IPS-18c (cell line): ENCODE data around the gene MICAL2.

Experiments used
- H3K4me3 ChIP-seq: 2 replicates; pipeline ENCODE4 v1.7.0; 2013; ENCODE audit warnings: low read depth, mild to moderate bottlenecking, low read length, moderate library complexity; ENCODE audit not compliant: insufficient read depth
- H3K9me3 ChIP-seq: one replicate; pipeline ENCODE4 v1.6.1; 2013; ENCODE audit warnings: mild to moderate bottlenecking, low read length, moderate library complexity; ENCODE audit not compliant: control insufficient read depth, insufficient read depth

The MICAL2 gene

GRCh38 chr11:12212174-12212820, 101.9 kb downstream of the MICAL2 start:
- no peak overlapping the region for H3K4me3 ChIP-seq

DNA sequence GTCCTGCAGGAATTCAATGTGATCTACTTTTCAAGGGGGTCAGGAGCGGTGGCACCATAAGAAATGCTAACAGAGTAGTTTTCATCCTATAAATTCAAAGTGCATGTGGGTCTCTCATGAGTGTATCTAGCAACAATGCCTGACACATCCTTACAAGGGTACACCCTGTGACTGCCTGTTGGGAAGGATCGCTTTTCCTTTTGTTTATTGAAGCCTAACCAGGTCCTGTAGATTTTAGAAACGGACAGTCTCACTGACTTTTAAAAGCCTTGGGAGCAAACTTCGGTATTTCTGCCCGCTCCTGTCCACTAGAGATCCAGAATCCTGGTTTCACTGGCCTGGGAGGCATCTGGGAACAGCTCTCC, 102.4 kb downstream of the MICAL2 start:
- Histone ChIP-seq H3K9me3 (no peaks in the 10 kb centered on the region), H3K4me3 (no peak overlapping the region)

More at GRCh38 chr11:12212174-12212820, 101.9 kb downstream of the MICAL2 start:
- no peaks in the 10 kb centered on the region for H3K9me3 ChIP-seq

GRCh38 chr11:12213883-12214282, 103.5 kb downstream of the MICAL2 start:
- Histone ChIP-seq H3K9me3 (no peaks in the 10 kb centered on the region), H3K4me3 (no peak overlapping the region)

GRCh38 chr11:12214751-12215150, 104.4 kb downstream of the MICAL2 start:
- H3K4me3 ChIP-seq, result no peak overlapping the region
- H3K9me3 ChIP-seq, result no peaks in the 10 kb centered on the region

DNA sequence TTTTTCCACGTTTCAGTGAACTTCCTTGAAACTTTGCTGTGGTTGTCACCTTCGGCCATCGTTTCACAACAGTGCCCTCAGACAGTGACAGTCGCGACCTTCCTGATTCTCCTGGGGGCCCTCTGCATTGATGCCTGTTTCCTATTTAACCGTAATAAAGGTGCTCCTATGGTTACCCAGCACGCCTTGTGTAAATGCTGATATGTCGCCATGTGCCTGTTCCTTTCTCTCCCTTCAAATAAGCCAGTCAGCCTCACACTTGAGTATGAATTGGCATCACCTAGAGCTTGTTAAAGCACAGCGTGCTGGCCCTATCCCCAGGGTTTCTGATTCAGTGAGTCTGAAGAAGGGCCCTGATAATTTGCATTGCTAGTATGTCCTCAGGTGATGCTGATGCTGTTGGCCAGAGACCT, 104.8 kb downstream of the MICAL2 start:
- Histone ChIP-seq H3K4me3 (no peak overlapping the region), H3K9me3 (no peaks in the 10 kb centered on the region)

- H3K9me3 ChIP-seq, result no peaks in the 10 kb centered on the region
- H3K4me3 ChIP-seq, result no peak overlapping the region
These were observed 105.7 kb downstream of the MICAL2 start for GRCh38 chr11:12216041-12216451.

DNA sequence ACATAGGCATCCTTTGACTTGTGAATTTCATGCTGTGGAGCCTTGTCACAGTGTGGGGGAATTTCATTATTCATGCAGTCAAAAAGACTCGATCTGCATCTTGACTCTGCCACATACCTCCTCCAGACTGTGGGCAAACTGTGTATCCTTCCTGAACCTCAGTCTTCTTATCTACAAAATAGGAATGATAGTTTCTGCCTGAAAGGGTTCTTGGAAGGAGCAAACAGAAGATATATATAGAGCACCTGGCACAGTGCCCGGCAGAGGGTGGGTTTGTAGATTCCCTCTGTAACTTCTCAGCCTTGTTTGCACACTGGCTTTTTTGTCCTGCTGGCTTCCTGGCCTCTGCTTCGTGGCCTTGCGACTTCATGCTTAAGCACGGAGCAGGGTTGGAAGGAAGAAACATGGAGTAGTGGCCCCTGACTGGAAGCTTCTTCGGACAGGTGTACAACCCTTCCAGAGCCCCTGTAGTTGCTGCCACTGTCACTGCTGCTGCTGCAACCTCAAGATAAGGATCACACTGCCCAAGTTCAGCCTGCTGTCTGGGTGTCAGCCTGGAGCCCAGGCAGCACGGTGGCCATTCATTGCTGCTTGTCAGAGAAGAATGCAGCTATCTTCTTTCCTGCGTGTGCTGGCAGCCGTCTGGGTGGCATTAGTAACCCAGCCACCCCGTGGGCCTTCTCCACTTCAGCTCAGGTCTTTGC, 106.4 kb downstream of the MICAL2 start:
- Histone ChIP-seq H3K4me3 (no peak overlapping the region), H3K9me3 (no peaks in the 10 kb centered on the region)

- Histone ChIP-seq H3K4me3 (no peak overlapping the region), H3K9me3 (no peaks in the 10 kb centered on the region)
These were observed 107.5 kb downstream of the MICAL2 start for GRCh38 chr11:12217879-12218278.

- Histone ChIP-seq H3K9me3 (no peaks in the 10 kb centered on the region), H3K4me3 (no peak overlapping the region)
These were observed 108.5 kb downstream of the MICAL2 start for GRCh38 chr11:12218909-12219308.

- Histone ChIP-seq H3K4me3 (no peak overlapping the region), H3K9me3 (no peaks in the 10 kb centered on the region)
These were observed 109.4 kb downstream of the MICAL2 start for GRCh38 chr11:12219757-12220156.

- H3K9me3 ChIP-seq, result no peaks in the 10 kb centered on the region
These were observed 109.9 kb downstream of the MICAL2 start for GRCh38 chr11:12220305-12220704.

DNA sequence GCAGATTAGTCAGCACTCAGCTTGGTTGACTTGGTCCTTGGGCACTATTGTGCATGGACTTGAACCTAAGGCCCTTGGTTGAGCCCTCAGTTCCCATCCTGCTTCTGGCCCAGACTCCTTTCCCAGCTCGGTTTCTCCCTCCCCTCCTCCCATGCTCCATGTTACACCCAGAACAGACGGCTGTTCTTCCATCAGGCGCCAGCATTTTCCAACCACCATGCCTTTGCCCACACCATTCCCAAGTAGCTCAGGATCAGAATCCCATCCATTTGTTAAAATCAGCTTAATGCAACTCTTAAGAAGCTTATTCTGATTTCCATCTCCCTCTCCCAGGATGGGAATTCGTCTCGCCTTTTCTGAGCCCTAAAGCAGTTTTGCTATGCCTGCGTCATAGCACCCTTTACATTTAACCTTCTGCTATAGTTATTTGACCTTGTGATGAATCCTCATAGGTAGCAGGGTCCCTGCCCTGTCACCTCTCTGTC, 110.7 kb downstream of the MICAL2 start:
- Histone ChIP-seq H3K4me3 (no peak overlapping the region), H3K9me3 (no peaks in the 10 kb centered on the region)

More at GRCh38 chr11:12220305-12220704, 109.9 kb downstream of the MICAL2 start:
- H3K4me3 ChIP-seq, result no peak overlapping the region

DNA sequence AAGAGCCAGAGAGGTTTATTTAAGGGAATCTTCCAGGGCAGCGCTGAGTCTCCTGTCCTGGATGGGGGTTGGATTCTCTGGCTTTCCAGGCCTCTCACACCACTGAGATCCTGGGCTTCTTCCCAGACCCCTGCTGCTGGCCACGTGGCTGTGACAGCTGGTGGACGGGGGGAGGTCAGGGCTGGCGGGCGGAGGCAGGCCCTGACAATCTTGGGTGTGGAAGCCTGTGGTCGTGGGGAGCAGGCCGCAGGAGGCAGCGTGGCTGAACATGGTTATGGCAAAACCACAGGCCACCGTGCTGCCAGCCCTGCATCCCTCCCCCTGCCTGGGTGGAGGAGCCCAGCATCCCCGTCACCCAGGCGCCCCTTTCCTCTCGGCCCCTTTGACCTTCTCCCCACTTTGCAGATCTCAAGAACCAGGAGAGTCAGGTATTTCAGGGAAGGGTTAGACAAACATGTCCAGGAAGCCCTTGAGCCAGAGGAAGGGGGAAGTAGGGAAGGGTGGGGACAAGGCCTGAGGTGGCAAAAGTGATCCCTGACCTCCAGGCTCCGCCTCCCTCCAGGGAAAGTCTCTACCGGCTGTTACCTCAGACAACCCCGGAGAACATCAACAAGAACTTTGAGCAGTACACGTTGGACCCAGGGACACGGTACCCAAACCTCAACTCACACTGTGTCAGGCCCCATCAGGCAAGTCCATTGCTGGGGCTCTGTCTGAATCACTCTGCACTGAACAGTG, 111.8 kb downstream of the MICAL2 start:
- peaks cover 2% of the 10 kb centered on the region for H3K9me3 ChIP-seq

DNA sequence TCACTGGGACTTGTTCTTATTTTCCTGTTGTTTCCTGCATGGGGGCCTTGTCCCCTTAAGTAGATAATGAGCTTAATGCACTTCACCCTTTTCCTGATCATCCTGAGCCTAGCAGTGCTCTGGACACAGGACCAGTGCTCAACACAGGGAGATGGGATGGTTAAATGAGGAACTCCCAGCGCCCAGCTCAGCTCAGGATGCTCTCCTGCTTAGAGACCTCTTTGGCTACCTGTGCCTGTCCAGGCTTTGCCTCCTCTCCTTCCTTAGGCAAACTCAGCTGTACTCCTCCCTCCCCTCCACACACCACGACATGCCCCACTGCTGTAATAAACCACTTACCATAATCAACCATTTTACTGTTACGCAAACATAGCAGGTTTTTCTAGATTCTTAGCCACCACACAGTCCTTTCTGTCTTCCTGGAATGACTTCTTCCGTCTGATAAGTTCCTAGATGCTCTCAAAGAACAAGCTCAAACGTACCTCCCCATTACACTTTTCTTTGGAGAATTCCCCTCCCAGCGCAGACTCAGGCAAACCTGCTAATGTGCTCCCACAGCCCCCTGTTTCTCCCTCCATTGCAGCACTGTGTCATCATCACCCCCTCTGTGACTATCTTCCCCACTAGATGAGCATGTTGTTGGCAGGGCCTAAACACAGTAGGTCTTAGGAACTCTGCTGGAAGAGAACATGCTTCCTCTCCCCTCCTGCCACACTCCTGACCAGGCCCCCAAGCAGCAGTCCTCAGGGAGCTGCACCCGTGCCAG, 113.6 kb downstream of the MICAL2 start:
- no peak overlapping the region for H3K4me3 ChIP-seq

More for the DNA sequence above, 111.8 kb downstream of the MICAL2 start:
- H3K4me3 ChIP-seq, result no peak overlapping the region

DNA sequence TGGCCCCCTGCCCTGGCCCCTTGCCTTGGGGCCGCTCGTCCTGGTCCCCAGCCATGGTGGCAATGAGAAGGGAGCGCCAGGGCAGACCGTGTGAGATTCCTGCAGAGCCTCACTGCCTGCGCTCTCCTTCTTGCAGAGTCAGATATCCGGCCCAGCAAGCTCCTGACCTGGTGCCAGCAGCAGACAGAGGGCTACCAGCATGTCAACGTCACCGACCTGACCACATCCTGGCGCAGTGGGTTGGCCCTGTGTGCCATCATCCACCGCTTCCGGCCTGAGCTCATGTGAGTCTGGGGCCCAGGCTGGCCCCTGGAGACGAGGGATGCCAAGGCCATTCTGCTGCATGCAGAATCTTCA, 114.1 kb downstream of the MICAL2 start:
- Histone ChIP-seq H3K9me3 (peaks cover 2% of the 10 kb centered on the region), H3K4me3 (no peak overlapping the region)

More for the DNA sequence above, 113.6 kb downstream of the MICAL2 start:
- H3K9me3 ChIP-seq, result peaks cover 2% of the 10 kb centered on the region

DNA sequence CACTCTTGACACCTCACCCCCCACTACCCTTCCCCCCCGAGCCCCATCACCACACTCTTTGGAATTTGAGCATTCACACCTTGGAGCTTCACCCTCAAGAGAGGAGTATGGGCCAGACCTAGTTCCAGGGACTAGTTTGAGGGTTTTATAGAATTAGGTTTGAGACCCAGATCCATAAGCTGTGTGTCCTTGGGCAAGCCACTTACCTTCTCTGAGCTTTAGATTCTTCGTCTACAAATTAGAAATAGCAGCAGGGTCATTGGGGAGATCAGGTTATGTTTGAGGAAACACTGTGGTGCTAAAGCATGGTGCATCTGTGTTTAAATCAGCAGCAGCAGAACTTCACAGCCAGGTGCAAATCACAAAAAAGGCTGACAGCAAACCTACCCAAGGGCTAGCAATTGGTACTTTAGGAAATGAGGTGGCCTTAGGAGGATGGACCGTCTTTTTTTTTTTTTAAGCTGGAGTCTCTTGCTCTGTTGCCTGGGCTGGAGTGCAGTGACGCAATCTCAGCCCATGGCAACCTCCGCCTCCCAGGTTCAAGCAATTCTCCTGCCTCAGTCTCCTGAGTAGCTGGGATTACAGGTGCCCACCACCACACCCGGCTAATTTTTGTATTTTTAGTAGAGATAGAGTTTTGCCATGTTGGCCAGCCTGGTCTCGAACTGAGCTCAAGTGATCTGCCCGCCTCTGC, 114.8 kb downstream of the MICAL2 start:
- H3K4me3 ChIP-seq, result no peak overlapping the region

DNA sequence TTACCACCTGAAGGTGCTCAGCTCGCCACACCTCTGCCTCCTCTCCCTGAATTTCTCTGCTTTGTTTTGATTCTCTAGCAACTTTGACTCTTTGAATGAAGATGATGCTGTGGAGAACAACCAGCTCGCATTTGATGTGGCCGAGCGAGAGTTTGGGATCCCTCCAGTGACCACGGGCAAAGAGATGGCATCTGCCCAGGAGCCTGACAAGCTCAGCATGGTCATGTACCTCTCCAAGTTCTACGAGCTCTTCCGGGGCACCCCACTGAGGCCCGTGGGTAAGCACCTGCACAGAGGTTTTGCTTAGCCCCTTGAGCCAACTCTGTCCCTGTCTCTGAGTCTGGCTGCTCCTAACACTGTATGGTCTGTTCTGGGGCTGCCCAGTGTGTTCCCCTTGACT, 115.7 kb downstream of the MICAL2 start:
- H3K9me3 ChIP-seq, result peaks cover 2% of the 10 kb centered on the region
- H3K4me3 ChIP-seq, result no peak overlapping the region

More for the DNA sequence above, 114.8 kb downstream of the MICAL2 start:
- H3K9me3 ChIP-seq, result peaks cover 2% of the 10 kb centered on the region
